ENCODE data around the gene ZNF638. TPM values are rescaled to one million over a fixed set of nuclear protein-coding genes. Genes with fewer than 3 reads are reported as not detected.

The ZNF638 gene
- total and polyA plus RNA-seq, 2 of the 8 experiments (the other 6 are each of a cell fraction or from before 2014, with no cell fraction given), result 45.3 to 143 TPM

DNA sequence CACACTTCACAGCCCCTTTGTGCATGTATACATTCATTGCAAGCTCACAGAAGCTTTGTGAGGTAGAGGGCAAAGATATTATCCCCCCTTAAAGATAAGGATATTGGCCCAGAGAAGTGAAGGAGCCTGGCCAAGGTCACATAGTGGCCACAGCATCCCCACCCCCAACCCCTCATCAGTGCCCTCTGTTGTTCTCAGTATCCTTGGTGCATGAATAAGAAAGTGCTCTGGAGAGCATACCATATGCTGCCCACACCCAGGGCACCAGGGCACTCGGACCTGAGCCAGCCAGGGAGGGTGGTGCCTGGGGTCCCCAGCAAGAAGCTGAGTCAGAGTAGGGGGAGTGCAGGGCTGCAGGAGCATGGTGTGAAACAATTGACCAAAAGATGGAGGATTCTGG, 125.0 kb downstream of the ZNF638 start (continued):
- TF ChIP-seq, protein P1, sequence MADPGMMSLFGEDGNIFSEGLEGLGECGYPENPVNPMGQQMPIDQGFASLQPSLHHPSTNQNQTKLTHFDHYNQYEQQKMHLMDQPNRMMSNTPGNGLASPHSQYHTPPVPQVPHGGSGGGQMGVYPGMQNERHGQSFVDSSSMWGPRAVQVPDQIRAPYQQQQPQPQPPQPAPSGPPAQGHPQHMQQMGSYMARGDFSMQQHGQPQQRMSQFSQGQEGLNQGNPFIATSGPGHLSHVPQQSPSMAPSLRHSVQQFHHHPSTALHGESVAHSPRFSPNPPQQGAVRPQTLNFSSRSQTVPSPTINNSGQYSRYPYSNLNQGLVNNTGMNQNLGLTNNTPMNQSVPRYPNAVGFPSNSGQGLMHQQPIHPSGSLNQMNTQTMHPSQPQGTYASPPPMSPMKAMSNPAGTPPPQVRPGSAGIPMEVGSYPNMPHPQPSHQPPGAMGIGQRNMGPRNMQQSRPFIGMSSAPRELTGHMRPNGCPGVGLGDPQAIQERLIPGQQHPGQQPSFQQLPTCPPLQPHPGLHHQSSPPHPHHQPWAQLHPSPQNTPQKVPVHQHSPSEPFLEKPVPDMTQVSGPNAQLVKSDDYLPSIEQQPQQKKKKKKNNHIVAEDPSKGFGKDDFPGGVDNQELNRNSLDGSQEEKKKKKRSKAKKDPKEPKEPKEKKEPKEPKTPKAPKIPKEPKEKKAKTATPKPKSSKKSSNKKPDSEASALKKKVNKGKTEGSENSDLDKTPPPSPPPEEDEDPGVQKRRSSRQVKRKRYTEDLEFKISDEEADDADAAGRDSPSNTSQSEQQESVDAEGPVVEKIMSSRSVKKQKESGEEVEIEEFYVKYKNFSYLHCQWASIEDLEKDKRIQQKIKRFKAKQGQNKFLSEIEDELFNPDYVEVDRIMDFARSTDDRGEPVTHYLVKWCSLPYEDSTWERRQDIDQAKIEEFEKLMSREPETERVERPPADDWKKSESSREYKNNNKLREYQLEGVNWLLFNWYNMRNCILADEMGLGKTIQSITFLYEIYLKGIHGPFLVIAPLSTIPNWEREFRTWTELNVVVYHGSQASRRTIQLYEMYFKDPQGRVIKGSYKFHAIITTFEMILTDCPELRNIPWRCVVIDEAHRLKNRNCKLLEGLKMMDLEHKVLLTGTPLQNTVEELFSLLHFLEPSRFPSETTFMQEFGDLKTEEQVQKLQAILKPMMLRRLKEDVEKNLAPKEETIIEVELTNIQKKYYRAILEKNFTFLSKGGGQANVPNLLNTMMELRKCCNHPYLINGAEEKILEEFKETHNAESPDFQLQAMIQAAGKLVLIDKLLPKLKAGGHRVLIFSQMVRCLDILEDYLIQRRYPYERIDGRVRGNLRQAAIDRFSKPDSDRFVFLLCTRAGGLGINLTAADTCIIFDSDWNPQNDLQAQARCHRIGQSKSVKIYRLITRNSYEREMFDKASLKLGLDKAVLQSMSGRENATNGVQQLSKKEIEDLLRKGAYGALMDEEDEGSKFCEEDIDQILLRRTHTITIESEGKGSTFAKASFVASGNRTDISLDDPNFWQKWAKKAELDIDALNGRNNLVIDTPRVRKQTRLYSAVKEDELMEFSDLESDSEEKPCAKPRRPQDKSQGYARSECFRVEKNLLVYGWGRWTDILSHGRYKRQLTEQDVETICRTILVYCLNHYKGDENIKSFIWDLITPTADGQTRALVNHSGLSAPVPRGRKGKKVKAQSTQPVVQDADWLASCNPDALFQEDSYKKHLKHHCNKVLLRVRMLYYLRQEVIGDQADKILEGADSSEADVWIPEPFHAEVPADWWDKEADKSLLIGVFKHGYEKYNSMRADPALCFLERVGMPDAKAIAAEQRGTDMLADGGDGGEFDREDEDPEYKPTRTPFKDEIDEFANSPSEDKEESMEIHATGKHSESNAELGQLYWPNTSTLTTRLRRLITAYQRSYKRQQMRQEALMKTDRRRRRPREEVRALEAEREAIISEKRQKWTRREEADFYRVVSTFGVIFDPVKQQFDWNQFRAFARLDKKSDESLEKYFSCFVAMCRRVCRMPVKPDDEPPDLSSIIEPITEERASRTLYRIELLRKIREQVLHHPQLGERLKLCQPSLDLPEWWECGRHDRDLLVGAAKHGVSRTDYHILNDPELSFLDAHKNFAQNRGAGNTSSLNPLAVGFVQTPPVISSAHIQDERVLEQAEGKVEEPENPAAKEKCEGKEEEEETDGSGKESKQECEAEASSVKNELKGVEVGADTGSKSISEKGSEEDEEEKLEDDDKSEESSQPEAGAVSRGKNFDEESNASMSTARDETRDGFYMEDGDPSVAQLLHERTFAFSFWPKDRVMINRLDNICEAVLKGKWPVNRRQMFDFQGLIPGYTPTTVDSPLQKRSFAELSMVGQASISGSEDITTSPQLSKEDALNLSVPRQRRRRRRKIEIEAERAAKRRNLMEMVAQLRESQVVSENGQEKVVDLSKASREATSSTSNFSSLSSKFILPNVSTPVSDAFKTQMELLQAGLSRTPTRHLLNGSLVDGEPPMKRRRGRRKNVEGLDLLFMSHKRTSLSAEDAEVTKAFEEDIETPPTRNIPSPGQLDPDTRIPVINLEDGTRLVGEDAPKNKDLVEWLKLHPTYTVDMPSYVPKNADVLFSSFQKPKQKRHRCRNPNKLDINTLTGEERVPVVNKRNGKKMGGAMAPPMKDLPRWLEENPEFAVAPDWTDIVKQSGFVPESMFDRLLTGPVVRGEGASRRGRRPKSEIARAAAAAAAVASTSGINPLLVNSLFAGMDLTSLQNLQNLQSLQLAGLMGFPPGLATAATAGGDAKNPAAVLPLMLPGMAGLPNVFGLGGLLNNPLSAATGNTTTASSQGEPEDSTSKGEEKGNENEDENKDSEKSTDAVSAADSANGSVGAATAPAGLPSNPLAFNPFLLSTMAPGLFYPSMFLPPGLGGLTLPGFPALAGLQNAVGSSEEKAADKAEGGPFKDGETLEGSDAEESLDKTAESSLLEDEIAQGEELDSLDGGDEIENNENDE (IDR thresholded peaks at IDR 0.05; ENCODE audit: insufficient replicate concordance, low read length), result no peak
- TF ChIP-seq POLR2AphosphoS5 (IDR thresholded peaks at IDR 0.05; ENCODE audit: low read depth, low read length) (no peak), CHD2 (IDR thresholded peaks at IDR 0.05; ENCODE audit: low read length) (no peak), SAP30 (IDR thresholded peaks at IDR 0.05; ENCODE audit: insufficient read depth, insufficient replicate concordance, low read length) (no peak), BRCA1 (IDR thresholded peaks at IDR 0.05; ENCODE audit: low read depth, low read length) (no peak), RNF2 (IDR thresholded peaks at IDR 0.05; ENCODE audit: borderline replicate concordance, low read depth, low read length, missing control alignments, poor library complexity, severe bottlenecking) (no peak), TEAD4 (IDR thresholded peaks at IDR 0.05; ENCODE audit: low read depth, low read length) (no peak), CBX5 (IDR thresholded peaks at IDR 0.05; ENCODE audit: low read depth, low read length) (no peak)
- TF ChIP-seq, protein P2, sequence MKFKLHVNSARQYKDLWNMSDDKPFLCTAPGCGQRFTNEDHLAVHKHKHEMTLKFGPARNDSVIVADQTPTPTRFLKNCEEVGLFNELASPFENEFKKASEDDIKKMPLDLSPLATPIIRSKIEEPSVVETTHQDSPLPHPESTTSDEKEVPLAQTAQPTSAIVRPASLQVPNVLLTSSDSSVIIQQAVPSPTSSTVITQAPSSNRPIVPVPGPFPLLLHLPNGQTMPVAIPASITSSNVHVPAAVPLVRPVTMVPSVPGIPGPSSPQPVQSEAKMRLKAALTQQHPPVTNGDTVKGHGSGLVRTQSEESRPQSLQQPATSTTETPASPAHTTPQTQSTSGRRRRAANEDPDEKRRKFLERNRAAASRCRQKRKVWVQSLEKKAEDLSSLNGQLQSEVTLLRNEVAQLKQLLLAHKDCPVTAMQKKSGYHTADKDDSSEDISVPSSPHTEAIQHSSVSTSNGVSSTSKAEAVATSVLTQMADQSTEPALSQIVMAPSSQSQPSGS (IDR thresholded peaks at IDR 0.05; ENCODE audit: low read length), result no peak

Data from H1 (cell line).